MCF 10A (cell line): ENCODE measurements around the gene NDUFAF8. TPM values are rescaled to one million over a fixed set of nuclear protein-coding genes. Genes with fewer than 3 reads are reported as not detected.

Source experiments
- BruUV-seq: library from RNA; stranded (reverse); fragments of 400-500 nt; replicated peaks from 2 replicates; lab custom pipeline; 2021; lab: Mats Ljungman, UMichigan
- CTCF ChIA-PET: fragments of 300-600 bp; sonication (Branson Sonifier 250); formaldehyde crosslinking; extraction: SDS; loops from one replicate; lab custom pipeline; 2021; ENCODE audit warnings: antibody characterized with exemption, inconsistent platforms; lab: Yijun Ruan, JAX
- POLR2A ChIA-PET: fragments of 300-600, 350-650 bp; sonication (Branson Sonifier 250); formaldehyde crosslinking; extraction: SDS; loops from one replicate; lab custom pipeline; 2020; ENCODE audit warnings: antibody characterized with exemption, inconsistent platforms; lab: Yijun Ruan, JAX
- DNase-seq: peaks from one replicate; pipeline ENCODE4 v3.0.0-alpha.2; 2018; ENCODE audit not compliant: unreplicated experiment
- H3K27ac Mint-ChIP-seq: one replicate; pipeline ENCODE4 v1.8.0; 2022; ENCODE audit warnings: mild to moderate bottlenecking, low read depth, mixed read lengths; ENCODE audit not compliant: unreplicated experiment
- H3K27me3 Mint-ChIP-seq: one replicate; pipeline ENCODE4 v1.8.0; 2022; ENCODE audit warnings: mixed read lengths; ENCODE audit not compliant: insufficient read depth, unreplicated experiment
- H3K36me3 Mint-ChIP-seq: one replicate; pipeline ENCODE4 v1.8.0; 2022; ENCODE audit warnings: mild to moderate bottlenecking, moderate library complexity, mixed read lengths; ENCODE audit not compliant: insufficient read depth, unreplicated experiment
- H3K4me1 Mint-ChIP-seq: one replicate; pipeline ENCODE4 v1.8.0; 2022; ENCODE audit warnings: mixed read lengths; ENCODE audit not compliant: insufficient read depth, unreplicated experiment
- H3K4me3 Mint-ChIP-seq: one replicate; pipeline ENCODE4 v1.8.0; 2022; ENCODE audit warnings: mild to moderate bottlenecking, moderate library complexity, mixed read lengths; ENCODE audit not compliant: unreplicated experiment
- H3K9me3 Mint-ChIP-seq: one replicate; pipeline ENCODE4 v1.8.0; 2022; ENCODE audit warnings: mixed read lengths; ENCODE audit not compliant: unreplicated experiment
- intact Hi-C: fragments of 100-400 bp; cut with micrococcal nuclease; formaldehyde crosslinking; loops from 2 replicates; pipeline ENCODE4 v1.14.1; 2022
- total RNA-seq: library from RNA; stranded (reverse); gene quantifications from 2 replicates; pipeline ENCODE4 v1.2.3, GENCODE V29; 2022
- TF ChIP-seq, protein P1 (sequence below): fragments of 200-600 bp; IDR thresholded peaks from one replicate; pipeline ENCODE4 v1.8.0; 2022; ENCODE audit warnings: antibody characterized with exemption, mild to moderate bottlenecking; ENCODE audit not compliant: unreplicated experiment

Gene NDUFAF8
- total RNA-seq, 1 experiment from 2014 or later, result 95.0 TPM

DNA sequence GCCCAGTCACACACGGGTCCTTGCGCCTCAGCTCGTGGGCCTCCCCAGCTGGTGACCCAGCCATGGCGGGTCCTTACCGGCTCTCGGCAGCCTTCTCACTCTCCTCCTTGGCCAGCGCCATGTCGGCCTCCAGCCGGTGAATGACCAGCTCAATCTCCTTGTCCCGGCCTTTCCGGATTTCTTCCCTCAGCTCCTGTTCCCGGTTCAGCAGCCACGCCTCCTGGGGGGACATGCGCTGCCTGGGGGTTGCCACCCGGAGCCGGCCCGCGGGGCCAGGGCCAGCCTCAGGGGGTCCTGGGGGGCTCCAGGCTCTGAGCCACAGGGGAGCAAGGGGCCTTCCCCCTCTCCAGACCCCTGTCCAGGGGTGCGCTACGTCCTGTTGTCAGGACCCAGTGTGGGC, 48.0 kb upstream of the NDUFAF8 start:
- Mint-ChIP-seq H3K27ac (no peak overlapping the region), H3K27me3 (no peaks in the 10 kb centered on the region), H3K4me1 (no peaks in the 10 kb centered on the region), H3K9me3 (no peaks in the 10 kb centered on the region), H3K4me3 (no peak overlapping the region), H3K36me3 (peaks cover 5% of the 10 kb centered on the region)
- ChIA-PET CTCF (interaction anchor here (0.5 to 1.6 kb wide), 3 partner anchors 9 to 90 kb away, joined by 3 to 5 read pairs (median 4); no protein-coding TSS in a partner anchor), POLR2A (interaction anchor here (0.6 kb wide), 1 partner anchor 466 kb away, joined by 3 read pairs; no protein-coding TSS in a partner anchor)
- intact Hi-C loops, result no loop called here
- DNase-seq, result no peak
- TF ChIP-seq, protein P1, sequence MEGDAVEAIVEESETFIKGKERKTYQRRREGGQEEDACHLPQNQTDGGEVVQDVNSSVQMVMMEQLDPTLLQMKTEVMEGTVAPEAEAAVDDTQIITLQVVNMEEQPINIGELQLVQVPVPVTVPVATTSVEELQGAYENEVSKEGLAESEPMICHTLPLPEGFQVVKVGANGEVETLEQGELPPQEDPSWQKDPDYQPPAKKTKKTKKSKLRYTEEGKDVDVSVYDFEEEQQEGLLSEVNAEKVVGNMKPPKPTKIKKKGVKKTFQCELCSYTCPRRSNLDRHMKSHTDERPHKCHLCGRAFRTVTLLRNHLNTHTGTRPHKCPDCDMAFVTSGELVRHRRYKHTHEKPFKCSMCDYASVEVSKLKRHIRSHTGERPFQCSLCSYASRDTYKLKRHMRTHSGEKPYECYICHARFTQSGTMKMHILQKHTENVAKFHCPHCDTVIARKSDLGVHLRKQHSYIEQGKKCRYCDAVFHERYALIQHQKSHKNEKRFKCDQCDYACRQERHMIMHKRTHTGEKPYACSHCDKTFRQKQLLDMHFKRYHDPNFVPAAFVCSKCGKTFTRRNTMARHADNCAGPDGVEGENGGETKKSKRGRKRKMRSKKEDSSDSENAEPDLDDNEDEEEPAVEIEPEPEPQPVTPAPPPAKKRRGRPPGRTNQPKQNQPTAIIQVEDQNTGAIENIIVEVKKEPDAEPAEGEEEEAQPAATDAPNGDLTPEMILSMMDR, result no peak
- BruUV-seq, result no TSS peak

DNA sequence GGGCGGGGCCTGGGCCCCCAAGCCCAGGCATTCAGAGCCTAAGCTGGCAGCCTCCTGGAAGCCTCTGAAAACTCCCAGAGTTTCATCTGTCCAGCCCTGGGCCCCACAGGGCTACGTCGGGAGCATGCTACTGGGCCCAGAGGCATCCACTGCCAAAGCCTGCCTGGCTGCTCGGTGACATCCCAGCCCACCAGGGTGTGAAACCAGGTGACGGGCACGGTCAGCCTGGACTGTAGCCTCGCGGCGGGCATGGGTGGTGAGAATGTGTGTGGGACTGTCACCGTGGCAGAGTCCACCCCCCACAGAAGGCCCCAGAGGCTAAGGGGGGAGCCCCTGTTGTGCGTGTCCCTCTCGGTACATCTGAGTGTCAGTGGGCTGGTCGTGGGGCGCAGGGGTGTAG, 47.5 kb upstream of the NDUFAF8 start:
- no TSS peak for BruUV-seq
- CTCF ChIA-PET, result interaction anchor here (0.8 to 1.6 kb wide), 2 partner anchors 9 to 90 kb away, joined by 3 to 5 read pairs; no protein-coding TSS in a partner anchor
- Mint-ChIP-seq H3K4me1 (no peaks in the 10 kb centered on the region), H3K9me3 (no peaks in the 10 kb centered on the region), H3K27me3 (no peaks in the 10 kb centered on the region), H3K4me3 (no peak overlapping the region), H3K36me3 (peaks cover 5% of the 10 kb centered on the region), H3K27ac (no peak overlapping the region)
- intact Hi-C loops, result no loop called here
- TF ChIP-seq, protein P1, result no peak
- no peak for DNase-seq
- POLR2A ChIA-PET, result no interaction called here

DNA sequence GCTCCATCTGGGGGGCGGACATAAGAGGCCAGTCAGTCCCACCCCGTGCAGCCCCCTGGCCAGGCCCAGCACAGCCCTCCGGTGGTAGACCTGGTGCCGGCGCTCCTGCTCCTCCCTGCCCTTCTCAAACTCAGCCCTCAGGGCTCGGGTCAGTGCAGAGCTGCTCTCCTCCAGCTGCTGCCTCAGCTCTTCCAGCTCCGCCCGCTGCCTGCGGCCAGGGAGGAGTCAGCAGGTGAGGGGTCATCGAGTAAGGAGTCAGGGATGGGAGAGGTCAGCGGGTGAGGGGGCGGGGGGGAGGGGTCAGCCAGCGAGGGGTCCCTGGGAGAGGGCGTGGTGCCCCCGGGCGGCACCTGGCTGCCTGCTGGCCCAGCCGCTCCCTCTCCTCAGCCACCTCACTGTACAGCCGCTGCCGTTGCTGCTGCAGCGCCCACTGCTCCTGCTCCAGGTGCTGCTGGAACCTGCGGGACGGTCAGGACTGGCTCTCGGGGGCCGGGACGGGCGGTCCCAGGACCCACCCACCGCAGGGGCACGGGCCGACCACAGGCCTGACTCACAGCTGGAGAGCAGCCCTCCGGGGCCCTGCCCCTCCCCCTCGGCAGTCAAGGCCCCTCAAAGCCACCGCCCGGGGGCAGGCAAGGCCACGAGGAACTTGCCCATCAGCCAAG, 46.6 kb upstream of the NDUFAF8 start:
- no peaks in the 10 kb centered on the region for H3K9me3 Mint-ChIP-seq
- H3K27me3 Mint-ChIP-seq, result no peaks in the 10 kb centered on the region
- no peak overlapping the region for H3K27ac Mint-ChIP-seq
- TF ChIP-seq, protein P1, result no peak
- intact Hi-C loops, result no loop called here
- no peak for DNase-seq
- H3K4me1 Mint-ChIP-seq, result no peaks in the 10 kb centered on the region
- ChIA-PET POLR2A (interaction anchor here (0.7 kb wide), 1 partner anchor 775 kb away, joined by 3 read pairs; no protein-coding TSS in a partner anchor), CTCF (no interaction called here)
- peaks cover 5% of the 10 kb centered on the region for H3K36me3 Mint-ChIP-seq
- H3K4me3 Mint-ChIP-seq, result no peak overlapping the region
- BruUV-seq, result no TSS peak

DNA sequence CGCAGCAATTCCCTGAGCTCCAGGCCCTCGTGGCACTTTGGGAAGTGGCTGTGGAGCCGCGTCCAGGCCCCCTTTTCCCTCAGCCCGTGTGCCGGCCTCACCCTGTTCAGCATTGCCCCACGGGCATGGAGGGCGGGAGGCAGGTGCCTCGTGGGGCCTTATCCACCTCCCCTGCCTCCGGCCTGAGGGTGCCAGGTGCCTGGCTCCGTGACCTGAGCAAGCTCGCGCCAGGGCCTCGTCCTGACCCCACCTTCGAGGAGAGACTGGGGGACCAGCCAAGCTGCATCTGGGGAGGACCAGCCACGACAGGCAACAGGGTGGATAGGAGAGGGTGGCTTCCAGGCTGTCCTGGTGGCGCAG, 46.1 kb upstream of the NDUFAF8 start:
- Mint-ChIP-seq H3K4me1 (no peaks in the 10 kb centered on the region), H3K9me3 (no peaks in the 10 kb centered on the region), H3K27ac (no peak overlapping the region), H3K36me3 (peaks cover 5% of the 10 kb centered on the region), H3K27me3 (no peaks in the 10 kb centered on the region), H3K4me3 (no peak overlapping the region)
- no TSS peak for BruUV-seq
- POLR2A ChIA-PET, result interaction anchor here (0.7 kb wide), 1 partner anchor 775 kb away, joined by 3 read pairs; no protein-coding TSS in a partner anchor
- intact Hi-C loops, result no loop called here
- TF ChIP-seq, protein P1, result no peak
- CTCF ChIA-PET, result no interaction called here
- DNase-seq, result no peak
